HepG2 (cell line): ENCODE measurements around the gene STOML2. TPM values are rescaled to one million over a fixed set of nuclear protein-coding genes. Genes with fewer than 3 reads are reported as not detected.

Experiments used
- ARID2 ChIP-seq: sonication (generic); formaldehyde crosslinking; IDR thresholded peaks from 2 replicates; pipeline ENCODE4 v1.8.1; 2022; ENCODE audit warnings: mild to moderate bottlenecking, missing genetic modification reagents, borderline replicate concordance
- ASH2L ChIP-seq: fragments of 300-600, 200-600 bp; sonication (generic); IDR thresholded peaks from 2 replicates; pipeline ENCODE4 v1.7.0; 2017; ENCODE audit warnings: low read depth, mild to moderate bottlenecking, moderate library complexity, mixed read lengths, low read length; ENCODE audit not compliant: insufficient read length
- ATF1 ChIP-seq: IDR thresholded peaks from 2 replicates; pipeline ENCODE4 v1.6.1; 2016; ENCODE audit warnings: mild to moderate bottlenecking, control low read depth
- BRCA1 ChIP-seq: sonication (generic); formaldehyde crosslinking; IDR thresholded peaks from 2 replicates; pipeline ENCODE4 v1.4.0; 2020; ENCODE audit warnings: missing genetic modification reagents
- FOSL2 ChIP-seq: sonication (generic); formaldehyde crosslinking; IDR thresholded peaks from 2 replicates; pipeline ENCODE4 v1.4.0; 2020; ENCODE audit warnings: missing genetic modification reagents
- GRHL1 ChIP-seq: sonication (generic); formaldehyde crosslinking; conservative IDR thresholded peaks from 2 replicates; pipeline ENCODE4 v1.8.0; 2022; ENCODE audit warnings: missing genetic modification reagents
- KLF6 ChIP-seq: IDR thresholded peaks from 2 replicates; pipeline ENCODE4 v1.8.0; 2016; ENCODE audit warnings: missing biosample characterization, missing genetic modification reagents
- NFIC ChIP-seq: IDR thresholded peaks from 2 replicates; pipeline ENCODE4 v1.6.1; 2012; ENCODE audit warnings: mild to moderate bottlenecking, low read length, inconsistent platforms
- NFYB ChIP-seq: sonication (generic); formaldehyde crosslinking; IDR thresholded peaks from 2 replicates; pipeline ENCODE4 v1.4.0; 2020; ENCODE audit warnings: missing genetic modification reagents
- PCBP2 ChIP-seq: fragments of 200-400 bp; formaldehyde crosslinking; optimal IDR thresholded peaks from 2 replicates; pipeline ENCODE3; 2018; ENCODE audit warnings: low read length, low read depth; ENCODE audit not compliant: poor library complexity, severe bottlenecking
- SALL2 ChIP-seq: sonication (generic); formaldehyde crosslinking; IDR thresholded peaks from 2 replicates; pipeline ENCODE4 v1.8.1; 2023; ENCODE audit warnings: mild to moderate bottlenecking, missing genetic modification reagents, inconsistent platforms
- SOX5 ChIP-seq: IDR thresholded peaks from 2 replicates; pipeline ENCODE4 v1.6.1; 2016; ENCODE audit warnings: borderline replicate concordance
- TFDP1 ChIP-seq: IDR thresholded peaks from 2 replicates; pipeline ENCODE4 v1.6.1; 2016; ENCODE audit warnings: missing compliant biosample characterization, missing genetic modification reagents, borderline replicate concordance
- U2AF2 ChIP-seq: fragments of 200-400 bp; formaldehyde crosslinking; IDR thresholded peaks from 2 replicates; pipeline ENCODE4 v1.6.1; 2017; ENCODE audit warnings: low read depth, mild to moderate bottlenecking, low read length
- ZFP91 ChIP-seq: sonication (generic); formaldehyde crosslinking; IDR thresholded peaks from 2 replicates; pipeline ENCODE4 v1.9.0; 2022; ENCODE audit warnings: missing genetic modification reagents, mild to moderate bottlenecking, borderline replicate concordance
- ZNF20 ChIP-seq: sonication (generic); formaldehyde crosslinking; IDR thresholded peaks from 2 replicates; pipeline ENCODE4 v1.4.0; 2020; ENCODE audit warnings: mild to moderate bottlenecking, moderate library complexity, missing genetic modification reagents
- ZNF205 ChIP-seq: IDR thresholded peaks from 2 replicates; pipeline ENCODE4 v1.6.1; 2018; ENCODE audit warnings: missing biosample characterization, missing genetic modification reagents
- ZNF256 ChIP-seq: sonication (generic); formaldehyde crosslinking; conservative IDR thresholded peaks from 2 replicates; pipeline ENCODE4 v1.4.0; 2020; ENCODE audit warnings: missing genetic modification reagents
- ZNF33A ChIP-seq: sonication (generic); formaldehyde crosslinking; IDR thresholded peaks from 2 replicates; pipeline ENCODE4 v1.5.1; 2020; ENCODE audit warnings: missing genetic modification reagents, mild to moderate bottlenecking, moderate library complexity, borderline replicate concordance
- ZNF362 ChIP-seq: sonication (generic); formaldehyde crosslinking; IDR thresholded peaks from 2 replicates; pipeline ENCODE4 v1.4.0; 2020; ENCODE audit warnings: missing genetic modification reagents, mild to moderate bottlenecking, borderline replicate concordance
- ZNF530 ChIP-seq: sonication (generic); formaldehyde crosslinking; IDR thresholded peaks from 2 replicates; pipeline ENCODE4 v1.5.0; 2020; ENCODE audit warnings: low read depth, mild to moderate bottlenecking, missing genetic modification reagents
- ZNF740 ChIP-seq: sonication (generic); formaldehyde crosslinking; IDR thresholded peaks from 2 replicates; pipeline ENCODE4 v1.4.0; 2020; ENCODE audit warnings: missing genetic modification reagents
- ZNF746 ChIP-seq: sonication (generic); formaldehyde crosslinking; IDR thresholded peaks from 2 replicates; pipeline ENCODE4 v1.8.0; 2022; ENCODE audit warnings: mild to moderate bottlenecking, missing genetic modification reagents
- ZNF790 ChIP-seq: sonication (generic); formaldehyde crosslinking; IDR thresholded peaks from 2 replicates; pipeline ENCODE4 v1.8.0; 2022; ENCODE audit warnings: missing genetic modification reagents, mild to moderate bottlenecking, borderline replicate concordance
- ZNF850 ChIP-seq: sonication (generic); formaldehyde crosslinking; conservative IDR thresholded peaks from 2 replicates; pipeline ENCODE4 v1.9.0; 2021; ENCODE audit warnings: mild to moderate bottlenecking, missing genetic modification reagents
- polyA plus RNA-seq, 8 experiments: library from polyadenylated mRNA; depleted of rRNA in 3 of 8; stranded (reverse) in 7 of 8; unstranded in 1 of 8; fragments of >200 nt; fragmentation: Illumina TruSeq in 4 of 8; extraction: Trizol in 4 of 8; gene quantifications; 2 replicates each; pipeline versions ENCODE4 v1.2.1 to v1.2.3, GENCODE V29; 2011 to 2016; ENCODE audit warnings: low read depth in 4 of 8, missing spikeins in 1 of 8, mixed read lengths in 1 of 8; ENCODE audit not compliant: insufficient read depth in 1 of 8
- total RNA-seq, 5 experiments: library from RNA; depleted of rRNA; stranded (reverse); fragments of >200 nt; fragmentation: Illumina TruSeq; extraction: Trizol; gene quantifications; 2 replicates each; pipeline ENCODE4 v1.2.3, GENCODE V29; 2016; ENCODE audit warnings: low read depth in 1 of 5

The STOML2 gene
- total and polyA plus RNA-seq, 2 of the 13 experiments (the other 11 are each of a cell fraction or from before 2014, with no cell fraction given), result 245 to 250 TPM

GRCh38 chr9:35071814-35072460 lies 31.0 kb downstream of the STOML2 start (continued):
- TF ChIP-seq GRHL1 (CRISPR knock-in tag) (no peak), NFIC (no peak), SOX5 (CRISPR knock-in tag) (0 out of 2 replicates have a peak, but pooled peaks have one; percentile 30), ZNF20 (CRISPR knock-in tag) (peak; percentile 44; the same call in 1 of the 2 replicates), BRCA1 (CRISPR knock-in tag) (no peak), ZNF256 (CRISPR knock-in tag) (no peak), ZNF33A (peak; percentile 93; the same call in 1 of the 2 replicates), SALL2 (CRISPR knock-in tag) (no peak; the same call in 1 of the 2 replicates), U2AF2 (no peak), ATF1 (CRISPR knock-in tag) (no peak), PCBP2 (no peak), ZFP91 (CRISPR knock-in tag) (peak; percentile 77), KLF6 (peak; percentile 25; the same call in 1 of the 2 replicates), ZNF530 (CRISPR knock-in tag) (no peak), FOSL2 (no peak; the same call in 1 of the 2 replicates), ZNF746 (CRISPR knock-in tag) (0 out of 2 replicates have a peak, but pooled peaks have one; percentile 14), ZNF362 (CRISPR knock-in tag) (0 out of 2 replicates have a peak, but pooled peaks have one; percentile 6), ZNF790 (CRISPR knock-in tag) (no peak; the same call in 1 of the 2 replicates), ZNF205 (CRISPR knock-in tag) (no peak), ZNF850 (no peak), ZNF740 (CRISPR knock-in tag) (no peak), NFYB (CRISPR knock-in tag) (peak; percentile 70), TFDP1 (peak; percentile 21; the same call in 1 of the 2 replicates), ASH2L (peak; percentile 84), ARID2 (peak; percentile 57; the same call in 1 of the 2 replicates)
